Esophagus muscularis mucosa (tissue), 4 donors: ENCODE results near the gene TOR4A.

Source experiments
- CTCF ChIP-seq, 3 experiments: fragments of 200-600 bp in 2 of 3; fragments of 450-650 bp in 1 of 3; sonication (generic) in 2 of 3; IDR thresholded peaks; one replicate each; pipeline ENCODE4 v1.5.1; 2017 to 2019; ENCODE audit warnings: antibody characterized with exemption in 3 of 3, mild to moderate bottlenecking in 2 of 3, moderate library complexity in 1 of 3
- EP300 ChIP-seq: sonication (generic); formaldehyde crosslinking; IDR thresholded peaks from one replicate; pipeline ENCODE4 v1.6.1; 2017; ENCODE audit warnings: antibody characterized with exemption
- POLR2A ChIP-seq: fragments of 450-650 bp; IDR thresholded peaks from one replicate; pipeline ENCODE4 v1.6.1; 2017; ENCODE audit warnings: antibody characterized with exemption, moderate library complexity, mild to moderate bottlenecking, low read depth
- POLR2AphosphoS5 ChIP-seq, 2 donors: sonication (generic); formaldehyde crosslinking; IDR thresholded peaks; one replicate each; pipeline ENCODE4 v1.6.1; 2017; ENCODE audit warnings: antibody characterized with exemption in 2 of 2

- TF ChIP-seq POLR2A (no peak), CTCF (IDR thresholded peaks at IDR 0.05) (no peak), EP300 (no peak), POLR2AphosphoS5 (IDR thresholded peaks at IDR 0.05) (no peak)
These were observed 32.1 kb downstream of the TOR4A start for GRCh38 chr9:137309368-137310188.
